H9 (cell line): ENCODE measurements around the gene SLMAP. TPM values are rescaled to one million over a fixed set of nuclear protein-coding genes. Genes with fewer than 3 reads are reported as not detected.

Experiments used
- DNase-seq: peaks from one replicate; pipeline ENCODE4 v3.0.0-alpha.2; 2017
- H2AFZ ChIP-seq: one replicate; pipeline ENCODE4 v1.6.1; 2013; ENCODE audit warnings: mild to moderate bottlenecking, low read length, control low read depth, moderate library complexity
- H2AK5ac ChIP-seq: 2 replicates; pipeline ENCODE4 v1.6.1; 2013; ENCODE audit warnings: low read length, control low read depth, mixed read lengths; ENCODE audit not compliant: insufficient read length
- H2BK120ac ChIP-seq: one replicate; pipeline ENCODE4 v1.6.1; 2013; ENCODE audit warnings: low read depth, mild to moderate bottlenecking, low read length, control low read depth, inconsistent platforms; ENCODE audit not compliant: poor library complexity, severe bottlenecking
- H2BK12ac ChIP-seq: 2 replicates; pipeline ENCODE4 v1.6.1; 2013; ENCODE audit warnings: low read length, control low read depth, mixed read lengths, low read depth; ENCODE audit not compliant: insufficient read length
- H2BK15ac ChIP-seq: 2 replicates; pipeline ENCODE4 v1.6.1; 2013; ENCODE audit warnings: low read depth, low read length, control low read depth
- H2BK20ac ChIP-seq: one replicate; pipeline ENCODE4 v1.6.1; 2013; ENCODE audit warnings: low read depth, mild to moderate bottlenecking, low read length, control low read depth, inconsistent platforms; ENCODE audit not compliant: poor library complexity, severe bottlenecking
- H2BK5ac ChIP-seq: 2 replicates; pipeline ENCODE4 v1.6.1; 2013; ENCODE audit warnings: low read length, control low read depth, mixed read lengths; ENCODE audit not compliant: insufficient read length
- H3K14ac ChIP-seq: 2 replicates; pipeline ENCODE4 v1.6.1; 2013; ENCODE audit warnings: low read length, control low read depth; ENCODE audit not compliant: insufficient read depth
- H3K18ac ChIP-seq: 2 replicates; pipeline ENCODE4 v1.6.1; 2013; ENCODE audit warnings: low read depth, mild to moderate bottlenecking, mixed read lengths, low read length, control low read depth; ENCODE audit not compliant: insufficient read length
- H3K23ac ChIP-seq: 2 replicates; pipeline ENCODE4 v1.6.1; 2013; ENCODE audit warnings: low read length, control low read depth, mixed read lengths, low read depth; ENCODE audit not compliant: insufficient read length
- H3K23me2 ChIP-seq: 2 replicates; pipeline ENCODE4 v1.6.1; 2013; ENCODE audit warnings: low read depth, mild to moderate bottlenecking, mixed read lengths, low read length, control low read depth; ENCODE audit not compliant: insufficient read length, poor library complexity, severe bottlenecking
- H3K27ac ChIP-seq: 2 replicates; pipeline ENCODE4 v1.5.1; 2013; ENCODE audit warnings: low read length, control low read depth, mixed read lengths, low read depth; ENCODE audit not compliant: insufficient read length
- H3K27me3 ChIP-seq: 2 replicates; pipeline ENCODE4 v1.6.1; 2013; ENCODE audit warnings: low read length, control low read depth, inconsistent platforms; ENCODE audit not compliant: insufficient read depth
- H3K4ac ChIP-seq: 2 replicates; pipeline ENCODE4 v1.6.1; 2013; ENCODE audit warnings: low read depth, mild to moderate bottlenecking, control low read depth, inconsistent platforms, low read length, moderate library complexity
- H3K4me1 ChIP-seq: 2 replicates; pipeline ENCODE4 v1.6.1; 2013; ENCODE audit warnings: low read length, control low read depth, inconsistent platforms; ENCODE audit not compliant: insufficient read depth
- H3K4me2 ChIP-seq: 2 replicates; pipeline ENCODE4 v1.6.1; 2013; ENCODE audit warnings: low read length, control low read depth, mixed read lengths; ENCODE audit not compliant: insufficient read length, insufficient read depth
- H3K56ac ChIP-seq: 2 replicates; pipeline ENCODE4 v1.6.1; 2013; ENCODE audit warnings: low read depth, mild to moderate bottlenecking, mixed read lengths, low read length, control low read depth; ENCODE audit not compliant: insufficient read length
- H3K79me1 ChIP-seq: 2 replicates; pipeline ENCODE4 v1.6.1; 2013; ENCODE audit warnings: low read depth, mild to moderate bottlenecking, moderate library complexity, low read length, control low read depth, inconsistent platforms; ENCODE audit not compliant: insufficient read depth, poor library complexity, severe bottlenecking
- H3K79me2 ChIP-seq: 2 replicates; pipeline ENCODE4 v1.6.1; 2013; ENCODE audit warnings: low read length, control low read depth, inconsistent platforms; ENCODE audit not compliant: insufficient read depth
- H3K9ac ChIP-seq: 2 replicates; pipeline ENCODE4 v1.6.1; 2013; ENCODE audit warnings: low read length, control low read depth, mixed read lengths; ENCODE audit not compliant: insufficient read length; ENCODE audit errors: extremely low read depth
- H3K9me3 ChIP-seq: one replicate; pipeline ENCODE4 v1.6.1; 2013; ENCODE audit warnings: low read depth, low read length, inconsistent platforms; ENCODE audit not compliant: control insufficient read depth
- H3T11ph ChIP-seq: one replicate; pipeline ENCODE4 v1.6.1; 2013; ENCODE audit warnings: mild to moderate bottlenecking, low read length, control low read depth, inconsistent platforms
- H4K20me1 ChIP-seq: one replicate; pipeline ENCODE4 v1.6.1; 2013; ENCODE audit not compliant: control insufficient read depth, insufficient read length, insufficient read depth
- H4K5ac ChIP-seq: 2 replicates; pipeline ENCODE4 v1.6.1; 2013; ENCODE audit warnings: low read depth, mild to moderate bottlenecking, mixed read lengths, low read length, control low read depth; ENCODE audit not compliant: insufficient read length
- H4K8ac ChIP-seq: replicated peaks from 2 replicates; pipeline ENCODE4 v1.6.1; 2013; ENCODE audit warnings: low read length, control low read depth, mixed read lengths, low read depth; ENCODE audit not compliant: insufficient read length
- H4K91ac ChIP-seq: 2 replicates; pipeline ENCODE4 v1.6.1; 2013; ENCODE audit warnings: low read depth, mild to moderate bottlenecking, moderate library complexity, mixed read lengths, low read length, control low read depth; ENCODE audit not compliant: insufficient read length
- H3K27ac Mint-ChIP-seq, 3 experiments: 2 replicates in 2 of 3; 3 replicates in 1 of 3; pipeline ENCODE4 v1.8.0; 2020 to 2021; ENCODE audit warnings: mixed read lengths in 3 of 3, mild to moderate bottlenecking in 1 of 3, moderate library complexity in 1 of 3
- H3K27me3 Mint-ChIP-seq: 2 replicates; pipeline ENCODE4 v1.8.0; 2021; ENCODE audit warnings: low read depth, mild to moderate bottlenecking, moderate library complexity, mixed read lengths
- H3K36me3 Mint-ChIP-seq, 3 experiments: 2 replicates in 2 of 3; 3 replicates in 1 of 3; pipeline ENCODE4 v1.8.0; 2020 to 2021; ENCODE audit warnings: low read depth in 3 of 3, mixed read lengths in 3 of 3; ENCODE audit not compliant: insufficient read depth in 1 of 3
- H3K4me1 Mint-ChIP-seq, 2 experiments: 2 replicates each; pipeline ENCODE4 v1.8.0; 2020; ENCODE audit warnings: mixed read lengths in 2 of 2
- H3K4me3 Mint-ChIP-seq, 2 experiments: 2 replicates in 1 of 2; 3 replicates in 1 of 2; pipeline ENCODE4 v1.8.0; 2020 to 2021; ENCODE audit warnings: mild to moderate bottlenecking in 2 of 2, mixed read lengths in 2 of 2, moderate library complexity in 1 of 2
- H3K9me3 Mint-ChIP-seq, 2 experiments: 2 replicates in 1 of 2; 3 replicates in 1 of 2; pipeline ENCODE4 v1.8.0; 2020; ENCODE audit warnings: mild to moderate bottlenecking in 2 of 2, mixed read lengths in 2 of 2, moderate library complexity in 1 of 2
- WGBS: extraction: QIAGEN DNeasy Blood & Tissue Kit; methylation state at CpG from one replicate; pipeline ENCODE4 v1.1.7; 2013; ENCODE audit warnings: missing lambda C conversion rate, low lambda C conversion rate, mixed read lengths; ENCODE audit not compliant: insufficient read length; ENCODE audit errors: extremely low coverage; 5-methylcytosine and 5-hydroxymethylcytosine counted together
- total RNA-seq: library from RNA; stranded (reverse); gene quantifications from 2 replicates; pipeline ENCODE4 v1.2.1, GENCODE V29; 2021
- TF ChIP-seq, protein P1 (sequence below): fragments of 200-600 bp; sonication (generic); conservative IDR thresholded peaks from 3 replicates; pipeline ENCODE4 v1.8.0; 2021; ENCODE audit warnings: antibody characterized with exemption, mild to moderate bottlenecking

Gene SLMAP
- total RNA-seq, 1 experiment from 2014 or later, result 65.1 TPM

DNA sequence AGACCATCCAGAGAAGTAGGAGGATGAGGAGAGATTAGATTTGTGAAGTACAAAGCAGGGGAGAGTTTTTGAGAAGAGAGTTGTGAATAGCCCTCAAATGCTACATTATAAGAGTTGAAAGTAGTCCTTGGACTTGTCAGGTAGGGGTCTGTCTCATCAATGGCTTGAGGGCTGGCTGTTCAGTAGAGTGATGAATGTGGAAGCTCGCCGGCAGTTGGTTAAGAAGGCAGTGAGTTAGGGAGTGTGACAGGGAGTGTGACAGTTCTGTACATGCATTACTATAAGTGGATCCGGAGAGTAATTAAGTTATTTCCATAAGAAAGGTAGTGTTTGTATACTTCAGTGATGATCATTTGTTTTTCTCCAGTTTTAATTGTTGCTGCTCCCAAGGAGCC is 32.5 kb downstream of the SLMAP start:
- Histone ChIP-seq H2AFZ (no peak overlapping the region), H3K9me3 (no peaks in the 10 kb centered on the region), H3K27me3 (no peaks in the 10 kb centered on the region), H3K9ac (no peak overlapping the region), H3K4me1 (no peaks in the 10 kb centered on the region), H2AK5ac (no peak overlapping the region), H3K27ac (no peak overlapping the region), H4K91ac (no peak overlapping the region), H3K23ac (no peak overlapping the region), H4K5ac (no peak overlapping the region), H2BK20ac (no peak overlapping the region), H2BK5ac (no peak overlapping the region), H3K23me2 (no peaks in the 10 kb centered on the region), H3K4me2 (no peak overlapping the region), H3T11ph (no peak overlapping the region), H3K18ac (no peak overlapping the region), H3K56ac (no peak overlapping the region), H3K79me1 (no peaks in the 10 kb centered on the region), H4K8ac (no peak overlapping the region), H3K79me2 (no peaks in the 10 kb centered on the region; the same call in 1 of the 2 replicates), H3K14ac (no peak overlapping the region), H4K20me1 (no peaks in the 10 kb centered on the region), H2BK12ac (no peak overlapping the region), H2BK120ac (no peak overlapping the region), H2BK15ac (no peak overlapping the region), H3K4ac (no peak overlapping the region)
- WGBS, result no CpG with 5 or more reads among the region's 3 CpGs
- TF ChIP-seq, protein P1, sequence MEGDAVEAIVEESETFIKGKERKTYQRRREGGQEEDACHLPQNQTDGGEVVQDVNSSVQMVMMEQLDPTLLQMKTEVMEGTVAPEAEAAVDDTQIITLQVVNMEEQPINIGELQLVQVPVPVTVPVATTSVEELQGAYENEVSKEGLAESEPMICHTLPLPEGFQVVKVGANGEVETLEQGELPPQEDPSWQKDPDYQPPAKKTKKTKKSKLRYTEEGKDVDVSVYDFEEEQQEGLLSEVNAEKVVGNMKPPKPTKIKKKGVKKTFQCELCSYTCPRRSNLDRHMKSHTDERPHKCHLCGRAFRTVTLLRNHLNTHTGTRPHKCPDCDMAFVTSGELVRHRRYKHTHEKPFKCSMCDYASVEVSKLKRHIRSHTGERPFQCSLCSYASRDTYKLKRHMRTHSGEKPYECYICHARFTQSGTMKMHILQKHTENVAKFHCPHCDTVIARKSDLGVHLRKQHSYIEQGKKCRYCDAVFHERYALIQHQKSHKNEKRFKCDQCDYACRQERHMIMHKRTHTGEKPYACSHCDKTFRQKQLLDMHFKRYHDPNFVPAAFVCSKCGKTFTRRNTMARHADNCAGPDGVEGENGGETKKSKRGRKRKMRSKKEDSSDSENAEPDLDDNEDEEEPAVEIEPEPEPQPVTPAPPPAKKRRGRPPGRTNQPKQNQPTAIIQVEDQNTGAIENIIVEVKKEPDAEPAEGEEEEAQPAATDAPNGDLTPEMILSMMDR, result no peak
- no peaks in the 10 kb centered on the region for H3K9me3 Mint-ChIP-seq
- H3K27ac Mint-ChIP-seq, result no peak overlapping the region
- H3K4me1 Mint-ChIP-seq, result no peaks in the 10 kb centered on the region
- no peak for DNase-seq
- no peak overlapping the region for H3K4me3 Mint-ChIP-seq
- no peaks in the 10 kb centered on the region for H3K27me3 Mint-ChIP-seq
- H3K36me3 Mint-ChIP-seq, result no peaks in the 10 kb centered on the region
